ENCODE data around the gene PFDN1.

DNA sequence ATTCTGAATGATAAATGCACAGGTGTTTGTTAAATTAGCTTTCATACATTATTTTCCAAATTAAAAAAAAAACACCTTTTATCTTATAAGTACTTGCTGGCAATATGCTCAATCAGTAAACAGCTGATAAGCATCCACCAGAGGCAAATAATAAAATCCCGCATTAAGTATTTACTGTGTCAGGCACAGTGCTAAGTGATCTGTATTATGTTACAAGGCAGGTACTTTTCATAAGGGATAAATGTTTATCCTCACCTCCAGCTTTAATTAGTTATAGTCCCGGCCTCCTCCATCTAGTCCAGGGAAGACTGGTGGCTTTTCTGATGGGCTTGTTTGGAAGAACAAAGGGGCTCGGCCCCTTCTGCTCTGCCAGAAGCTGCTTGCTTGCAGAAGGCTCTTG lies 40.1 kb downstream of the PFDN1 start:
- TF ChIP-seq EGR1 (IDR thresholded peaks at IDR 0.05), result no peak
- TF ChIP-seq, protein P1, sequence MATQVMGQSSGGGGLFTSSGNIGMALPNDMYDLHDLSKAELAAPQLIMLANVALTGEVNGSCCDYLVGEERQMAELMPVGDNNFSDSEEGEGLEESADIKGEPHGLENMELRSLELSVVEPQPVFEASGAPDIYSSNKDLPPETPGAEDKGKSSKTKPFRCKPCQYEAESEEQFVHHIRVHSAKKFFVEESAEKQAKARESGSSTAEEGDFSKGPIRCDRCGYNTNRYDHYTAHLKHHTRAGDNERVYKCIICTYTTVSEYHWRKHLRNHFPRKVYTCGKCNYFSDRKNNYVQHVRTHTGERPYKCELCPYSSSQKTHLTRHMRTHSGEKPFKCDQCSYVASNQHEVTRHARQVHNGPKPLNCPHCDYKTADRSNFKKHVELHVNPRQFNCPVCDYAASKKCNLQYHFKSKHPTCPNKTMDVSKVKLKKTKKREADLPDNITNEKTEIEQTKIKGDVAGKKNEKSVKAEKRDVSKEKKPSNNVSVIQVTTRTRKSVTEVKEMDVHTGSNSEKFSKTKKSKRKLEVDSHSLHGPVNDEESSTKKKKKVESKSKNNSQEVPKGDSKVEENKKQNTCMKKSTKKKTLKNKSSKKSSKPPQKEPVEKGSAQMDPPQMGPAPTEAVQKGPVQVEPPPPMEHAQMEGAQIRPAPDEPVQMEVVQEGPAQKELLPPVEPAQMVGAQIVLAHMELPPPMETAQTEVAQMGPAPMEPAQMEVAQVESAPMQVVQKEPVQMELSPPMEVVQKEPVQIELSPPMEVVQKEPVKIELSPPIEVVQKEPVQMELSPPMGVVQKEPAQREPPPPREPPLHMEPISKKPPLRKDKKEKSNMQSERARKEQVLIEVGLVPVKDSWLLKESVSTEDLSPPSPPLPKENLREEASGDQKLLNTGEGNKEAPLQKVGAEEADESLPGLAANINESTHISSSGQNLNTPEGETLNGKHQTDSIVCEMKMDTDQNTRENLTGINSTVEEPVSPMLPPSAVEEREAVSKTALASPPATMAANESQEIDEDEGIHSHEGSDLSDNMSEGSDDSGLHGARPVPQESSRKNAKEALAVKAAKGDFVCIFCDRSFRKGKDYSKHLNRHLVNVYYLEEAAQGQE (IDR thresholded peaks at IDR 0.05; ENCODE audit: low read depth), result no peak
- no peak for TF ChIP-seq EP300 (IDR thresholded peaks at IDR 0.05; ENCODE audit: borderline replicate concordance)
- TF ChIP-seq, protein P2, sequence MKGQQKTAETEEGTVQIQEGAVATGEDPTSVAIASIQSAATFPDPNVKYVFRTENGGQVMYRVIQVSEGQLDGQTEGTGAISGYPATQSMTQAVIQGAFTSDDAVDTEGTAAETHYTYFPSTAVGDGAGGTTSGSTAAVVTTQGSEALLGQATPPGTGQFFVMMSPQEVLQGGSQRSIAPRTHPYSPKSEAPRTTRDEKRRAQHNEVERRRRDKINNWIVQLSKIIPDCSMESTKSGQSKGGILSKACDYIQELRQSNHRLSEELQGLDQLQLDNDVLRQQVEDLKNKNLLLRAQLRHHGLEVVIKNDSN (IDR thresholded peaks at IDR 0.05), result no peak
- TF ChIP-seq FOXM1 (IDR thresholded peaks at IDR 0.05; ENCODE audit: borderline replicate concordance, low read depth), result no peak
- TF ChIP-seq RAD21 (IDR thresholded peaks at IDR 0.05; ENCODE audit: low read depth), result no peak
- TF ChIP-seq TAF1 (IDR thresholded peaks at IDR 0.05; ENCODE audit: low read depth), result no peak
- TF ChIP-seq CREB1 (IDR thresholded peaks at IDR 0.05; ENCODE audit: low read depth), result no peak

All from Ishikawa (cell line).